B cell (primary cell): ENCODE results near the gene KRT73. TPM values are rescaled to one million over a fixed set of nuclear protein-coding genes. Genes with fewer than 3 reads are reported as not detected.

Source experiments
- ATAC-seq: fragments of 200-7000 bp; cut with Tn5 transposase; one replicate; pipeline ENCODE4 v1.10.0; 2021; ENCODE audit warnings: low read depth, mild to moderate bottlenecking, moderate number of reproducible peaks, moderate library complexity
- CTCF ChIA-PET: fragments of 350-600 bp; sonication (Branson Sonifier 250); formaldehyde crosslinking; loops from one replicate; lab custom pipeline; 2021; ENCODE audit warnings: antibody characterized with exemption, inconsistent platforms; lab: Charles Lee
- POLR2A ChIA-PET: fragments of 350-600 bp; sonication (Branson Sonifier 250); formaldehyde crosslinking; loops from one replicate; lab custom pipeline; 2021; ENCODE audit warnings: antibody characterized with exemption; lab: Charles Lee
- DNase-seq: peaks from one replicate; pipeline ENCODE4 v3.0.0; 2013
- H2AFZ ChIP-seq: 2 replicates; pipeline ENCODE4 v1.6.1; 2012; ENCODE audit warnings: mild to moderate bottlenecking, low read depth, low read length; ENCODE audit not compliant: insufficient read depth, poor library complexity, severe bottlenecking
- H3K27ac ChIP-seq, 2 donors: 1 replicate in 1 of 2; 2 replicates in 1 of 2; pipeline ENCODE4 v1.5.1; 2012 to 2013; ENCODE audit warnings: low read length in 2 of 2, mild to moderate bottlenecking in 2 of 2, moderate library complexity in 1 of 2
- H3K27me3 ChIP-seq, 4 experiments: fragments of 200-600 bp in 1 of 4; sonication (generic) in 1 of 4; replicated peaks in 1 of 4; 1 replicate in 2 of 4; 2 replicates in 2 of 4; pipeline versions ENCODE4 v1.6.1 to v1.7.0; 2013 to 2016; ENCODE audit warnings: low read length in 3 of 4, mild to moderate bottlenecking in 2 of 4, mixed read lengths in 1 of 4, moderate library complexity in 1 of 4; ENCODE audit not compliant: insufficient read depth in 4 of 4, control insufficient read depth in 3 of 4; ENCODE audit errors: control extremely low read depth in 1 of 4
- H3K36me3 ChIP-seq, 2 experiments: replicated peaks in 1 of 2; 1 replicate in 1 of 2; 2 replicates in 1 of 2; pipeline versions ENCODE4 v1.6.1 to v1.7.1; 2013; ENCODE audit warnings: low read length in 1 of 2; ENCODE audit not compliant: insufficient read depth in 2 of 2, control insufficient read depth in 1 of 2; ENCODE audit errors: control extremely low read depth in 1 of 2, extremely low read depth in 1 of 2
- H3K4me1 ChIP-seq, 2 donors: fragments of 200-600 bp in 1 of 2; sonication (generic) in 1 of 2; 1 replicate in 1 of 2; 2 replicates in 1 of 2; pipeline versions ENCODE4 v1.5.1 to v1.6.1; 2013 to 2017; ENCODE audit warnings: low read length in 2 of 2; ENCODE audit not compliant: control insufficient read depth in 2 of 2, insufficient read depth in 2 of 2
- H3K4me2 ChIP-seq: replicated peaks from 2 replicates; pipeline ENCODE3; 2012; ENCODE audit warnings: mild to moderate bottlenecking, low read depth, low read length; ENCODE audit not compliant: poor library complexity, severe bottlenecking
- H3K4me3 ChIP-seq, 5 experiments: fragments of 200-600 bp in 1 of 5; sonication (generic) in 1 of 5; 1 replicate in 3 of 5; 2 replicates in 2 of 5; pipeline versions ENCODE4 v1.5.1 to v1.7.0; 2011 to 2016; ENCODE audit warnings: low read length in 4 of 5, mild to moderate bottlenecking in 4 of 5, low read depth in 2 of 5, control low read depth in 1 of 5, moderate library complexity in 1 of 5; ENCODE audit not compliant: insufficient read depth in 1 of 5; ENCODE audit errors: control extremely low read depth in 1 of 5, extremely low read depth in 1 of 5
- H3K79me2 ChIP-seq: fragments of 200-600 bp; sonication (generic); one replicate; pipeline ENCODE4 v1.6.0; 2016; ENCODE audit warnings: low read length; ENCODE audit not compliant: control insufficient read depth, insufficient read depth
- H3K9ac ChIP-seq: fragments of 200-600 bp; sonication (generic); 2 replicates; pipeline ENCODE4 v1.6.1; 2017; ENCODE audit warnings: mild to moderate bottlenecking, low read length, moderate library complexity
- H3K9me3 ChIP-seq, 3 donors: one replicate each; pipeline versions ENCODE4 v1.6.1 to v1.7.1; 2013; ENCODE audit warnings: low read length in 2 of 3; ENCODE audit not compliant: control insufficient read depth in 2 of 3, insufficient read depth in 1 of 3; ENCODE audit errors: control extremely low read depth in 1 of 3
- H4K20me1 ChIP-seq: 2 replicates; pipeline ENCODE4 v1.6.0; 2012; ENCODE audit warnings: mild to moderate bottlenecking, low read length; ENCODE audit not compliant: insufficient read depth, control insufficient read depth, poor library complexity, severe bottlenecking
- H3K27ac Mint-ChIP-seq: one replicate; pipeline ENCODE4 v1.8.0; 2021; ENCODE audit warnings: mixed read lengths
- H3K27me3 Mint-ChIP-seq: one replicate; pipeline ENCODE4 v1.8.0; 2021; ENCODE audit warnings: mixed read lengths
- H3K4me1 Mint-ChIP-seq: one replicate; pipeline ENCODE4 v1.8.0; 2021; ENCODE audit warnings: mixed read lengths
- H3K4me3 Mint-ChIP-seq: one replicate; pipeline ENCODE4 v1.8.0; 2021; ENCODE audit warnings: mixed read lengths
- H3K9me3 Mint-ChIP-seq: one replicate; pipeline ENCODE4 v1.8.0; 2022; ENCODE audit warnings: mixed read lengths; ENCODE audit not compliant: insufficient read depth
- CTCF ChIP-seq: fragments of 200-600 bp; IDR thresholded peaks from one replicate; pipeline ENCODE4 v1.8.0; 2022; ENCODE audit warnings: antibody characterized with exemption, mild to moderate bottlenecking
- EZH2 ChIP-seq: IDR thresholded peaks from 2 replicates; pipeline ENCODE4 v1.6.1; 2012; ENCODE audit warnings: borderline replicate concordance, low read depth, mild to moderate bottlenecking, moderate library complexity, low read length; ENCODE audit not compliant: insufficient read depth, poor library complexity, severe bottlenecking
- WGBS: methylation state at CpG from one replicate; pipeline ENCODE4 v1.1.5; 2013; ENCODE audit warnings: missing lambda C conversion rate; ENCODE audit not compliant: insufficient coverage; 5-methylcytosine and 5-hydroxymethylcytosine counted together
- intact Hi-C: fragments of 100-400 bp; cut with micrococcal nuclease; formaldehyde crosslinking; loops from one replicate; pipeline ENCODE4 v1.10.0; 2022
- polyA plus RNA-seq: library from polyadenylated mRNA; depleted of rRNA; stranded (reverse); fragments of >200 nt; gene quantifications from 2 replicates; pipeline ENCODE4 v1.2.3, GENCODE V29; 2012
- total RNA-seq, 2 donors: library from RNA; stranded (reverse); fragments of 120-200 nt in 1 of 2; gene quantifications; 1 replicate in 1 of 2; 2 replicates in 1 of 2; pipeline versions ENCODE4 v1.2.3 to v1.2.4, GENCODE V29; 2013 to 2022

The KRT73 gene
- total and polyA plus RNA-seq, 2 donors (not counting 1 experiment from before 2014, with no cell fraction given) = 0.07 TPM; not detected in 1

GRCh38 chr12:52591521-52591920, 26.8 kb downstream of the KRT73 start:
- Histone ChIP-seq H3K79me2 (no peaks in the 10 kb centered on the region), H3K27ac (no peak overlapping the region), H3K9me3 (no peaks in the 10 kb centered on the region), H3K36me3 (no peaks in the 10 kb centered on the region), H3K4me2 (no peak overlapping the region), H3K9ac (no peak overlapping the region), H2AFZ (no peak overlapping the region), H3K4me3 (no peak overlapping the region), H4K20me1 (no peaks in the 10 kb centered on the region), H3K4me1 (no peaks in the 10 kb centered on the region), H3K27me3 (peaks cover 0 to 2% (median 0%) of the 10 kb centered on the region in 4 experiments)
- ChIA-PET CTCF (no interaction called here), POLR2A (no interaction called here)
- Mint-ChIP-seq H3K27me3 (peaks cover 28% of the 10 kb centered on the region), H3K4me3 (no peak overlapping the region), H3K27ac (no peak overlapping the region), H3K9me3 (no peaks in the 10 kb centered on the region), H3K4me1 (no peaks in the 10 kb centered on the region)
- 86% methylated on average over 4 of the region's 11 CpGs for WGBS
- TF ChIP-seq EZH2 = no peak
- TF ChIP-seq CTCF = no peak
- DNase-seq (no peak), ATAC-seq (no peak)
- intact Hi-C loops = no loop called here

- no peak for TF ChIP-seq EZH2
- no peak for TF ChIP-seq CTCF
- H3K4me2 ChIP-seq = no peak overlapping the region
- H3K27me3 Mint-ChIP-seq = peaks cover 23% of the 10 kb centered on the region
- intact Hi-C loops = no loop called here
- ChIA-PET CTCF (no interaction called here), POLR2A (interaction anchor here (0.6 kb wide), 1 partner anchor 18 kb away, joined by 3 read pairs; no protein-coding TSS in a partner anchor)
- no peak overlapping the region for H3K27ac ChIP-seq
- DNase-seq = no peak
- H3K27me3 ChIP-seq = peaks cover 0 to 2% (median 0%) of the 10 kb centered on the region in 4 experiments
- H3K9ac ChIP-seq = no peak overlapping the region
- WGBS = 100% methylated on average over 3 of the region's 6 CpGs
- no peaks in the 10 kb centered on the region for H4K20me1 ChIP-seq
- no peaks in the 10 kb centered on the region for H3K4me1 ChIP-seq
- no peaks in the 10 kb centered on the region for H3K36me3 ChIP-seq
- no peaks in the 10 kb centered on the region for H3K4me1 Mint-ChIP-seq
- no peak overlapping the region for H3K27ac Mint-ChIP-seq
- H3K9me3 Mint-ChIP-seq = no peaks in the 10 kb centered on the region
- H2AFZ ChIP-seq = no peak overlapping the region
- H3K4me3 ChIP-seq = no peak overlapping the region
- ATAC-seq = no peak
- H3K9me3 ChIP-seq = no peaks in the 10 kb centered on the region
- H3K79me2 ChIP-seq = no peaks in the 10 kb centered on the region
- H3K4me3 Mint-ChIP-seq = no peak overlapping the region
These were observed 28.3 kb downstream of the KRT73 start for GRCh38 chr12:52590021-52590420.
